HG03457 (cell line): ENCODE measurements around the gene NOP9.

ENCODE experiments used
- ATAC-seq: cut with Tn5 transposase; IDR thresholded peaks from one replicate; pipeline ENCODE4 v1.9.1; 2021; ENCODE audit warnings: moderate number of reproducible peaks; ENCODE audit not compliant: unreplicated experiment

The NOP9 gene

GRCh38 chr14:24262821-24263733, 36.6 kb upstream of the NOP9 start, which contains the start of gene TGM1:
TSS of gene TGM1 (minus strand) at chr14:24263177. CDS start at chr14:24262352, 825 bp downstream.
- ATAC-seq, result no peak

GRCh38 chr14:24263848-24264247, 35.8 kb upstream of the NOP9 start:
- no peak for ATAC-seq

GRCh38 chr14:24264298-24264697, 35.4 kb upstream of the NOP9 start:
- no peak for ATAC-seq

- no peak for ATAC-seq
Measured at GRCh38 chr14:24266344-24267244, 33.1 kb upstream of the NOP9 start.

GRCh38 chr14:24267516-24267915, 32.1 kb upstream of the NOP9 start:
- no peak for ATAC-seq

GRCh38 chr14:24268225-24268624, 31.4 kb upstream of the NOP9 start:
- ATAC-seq, result no peak

- ATAC-seq, result no peak
Measured at GRCh38 chr14:24269368-24269767, 30.3 kb upstream of the NOP9 start.

- ATAC-seq, result no peak
Measured at GRCh38 chr14:24269910-24270536, 29.6 kb upstream of the NOP9 start.

GRCh38 chr14:24270537-24271133, 29.0 kb upstream of the NOP9 start:
- ATAC-seq, result no peak

GRCh38 chr14:24271134-24271833, 28.4 kb upstream of the NOP9 start, which contains the start of gene RABGGTA:
TSS of gene RABGGTA (minus strand) at chr14:24271597. CDS start at chr14:24271115, 482 bp downstream.
- peak; percentile 71 for ATAC-seq

GRCh38 chr14:24271834-24272263, 27.8 kb upstream of the NOP9 start:
- no peak for ATAC-seq

- ATAC-seq, result no peak
Measured at GRCh38 chr14:24272467-24272866, 27.2 kb upstream of the NOP9 start.

- no peak for ATAC-seq
Measured at GRCh38 chr14:24273422-24273998, 26.1 kb upstream of the NOP9 start.

GRCh38 chr14:24274101-24274543, 25.5 kb upstream of the NOP9 start:
- ATAC-seq, result peak; percentile 42

GRCh38 chr14:24277071-24277470, 22.6 kb upstream of the NOP9 start:
- no peak for ATAC-seq

GRCh38 chr14:24277606-24278321, 21.9 kb upstream of the NOP9 start:
- ATAC-seq, result no peak

- ATAC-seq, result no peak
Measured at GRCh38 chr14:24278424-24278823, 21.2 kb upstream of the NOP9 start.

- ATAC-seq, result no peak
Measured at GRCh38 chr14:24279301-24280186, 20.1 kb upstream of the NOP9 start.
